OCI-LY3 (cell line): ENCODE data around the gene PSMB9.

Source experiments
- EZH2phosphoT487 ChIP-seq: fragments of 200-600 bp; shearing (Covaris generic); IDR thresholded peaks from 2 replicates; pipeline ENCODE4 v1.6.1; 2018; ENCODE audit warnings: antibody characterized with exemption, mixed run types, low read depth
- TF ChIP-seq, protein P1 (sequence below): fragments of 200-600, 300-600 bp; sonication (generic); IDR thresholded peaks from 2 replicates; pipeline ENCODE4 v1.5.1; 2014; ENCODE audit warnings: antibody characterized with exemption, low read length, low read depth

DNA sequence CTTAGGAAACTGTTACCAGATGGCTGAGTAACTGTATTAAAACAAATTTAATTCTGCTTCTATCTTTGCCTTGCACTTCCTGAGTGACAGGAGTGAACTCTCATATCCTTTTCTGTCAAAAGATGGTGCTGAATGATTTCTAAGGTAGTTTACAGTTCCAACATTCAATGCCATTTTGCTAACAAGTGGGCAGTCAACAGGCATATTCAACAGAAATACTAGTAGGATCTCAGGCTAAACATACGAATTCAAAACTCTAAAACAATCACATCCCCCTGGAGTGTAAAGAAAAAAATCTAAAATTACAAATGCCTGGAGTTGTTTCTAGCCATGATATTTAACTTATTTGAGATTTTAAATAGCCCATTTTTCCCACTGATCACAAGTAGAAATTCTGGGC, 6.7 kb downstream of the PSMB9 start:
- TF ChIP-seq, protein P1, sequence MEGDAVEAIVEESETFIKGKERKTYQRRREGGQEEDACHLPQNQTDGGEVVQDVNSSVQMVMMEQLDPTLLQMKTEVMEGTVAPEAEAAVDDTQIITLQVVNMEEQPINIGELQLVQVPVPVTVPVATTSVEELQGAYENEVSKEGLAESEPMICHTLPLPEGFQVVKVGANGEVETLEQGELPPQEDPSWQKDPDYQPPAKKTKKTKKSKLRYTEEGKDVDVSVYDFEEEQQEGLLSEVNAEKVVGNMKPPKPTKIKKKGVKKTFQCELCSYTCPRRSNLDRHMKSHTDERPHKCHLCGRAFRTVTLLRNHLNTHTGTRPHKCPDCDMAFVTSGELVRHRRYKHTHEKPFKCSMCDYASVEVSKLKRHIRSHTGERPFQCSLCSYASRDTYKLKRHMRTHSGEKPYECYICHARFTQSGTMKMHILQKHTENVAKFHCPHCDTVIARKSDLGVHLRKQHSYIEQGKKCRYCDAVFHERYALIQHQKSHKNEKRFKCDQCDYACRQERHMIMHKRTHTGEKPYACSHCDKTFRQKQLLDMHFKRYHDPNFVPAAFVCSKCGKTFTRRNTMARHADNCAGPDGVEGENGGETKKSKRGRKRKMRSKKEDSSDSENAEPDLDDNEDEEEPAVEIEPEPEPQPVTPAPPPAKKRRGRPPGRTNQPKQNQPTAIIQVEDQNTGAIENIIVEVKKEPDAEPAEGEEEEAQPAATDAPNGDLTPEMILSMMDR, result no peak
- no peak for TF ChIP-seq EZH2phosphoT487
